NCI-H2081 treated with DMSO at 0.1 percent for 48 hours (cell line): Measurements from ENCODE around the gene CHPF2.
A peak's percentile ranks its signal among the peaks of the same experiment; 100 is the strongest.

Source experiments
- DNase-seq: peaks from one replicate; lab custom pipeline; 2025; lab: John Stamatoyannopoulos, UW

The CHPF2 gene

GRCh38 chr7:151206914-151207313, 25.4 kb upstream of the CHPF2 start:
- no peak for DNase-seq

DNA sequence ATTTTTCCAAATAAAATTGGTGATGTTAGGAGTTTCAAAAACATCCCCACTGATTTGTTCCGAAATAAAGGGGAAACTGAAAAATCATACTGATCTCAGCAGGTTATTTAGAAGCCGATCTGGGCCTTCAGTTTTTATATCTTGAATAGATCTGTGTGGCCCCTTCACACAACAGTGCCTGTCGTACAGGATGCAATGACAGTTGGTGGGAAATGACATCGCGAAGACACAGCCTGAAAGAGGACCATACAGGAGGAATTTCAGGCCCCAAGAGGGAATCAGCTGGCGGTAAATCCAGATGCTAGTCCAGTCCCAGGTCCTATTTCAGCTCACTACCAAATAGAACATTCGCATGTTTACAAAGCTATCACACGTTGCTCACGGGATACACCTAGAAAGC, 25.0 kb upstream of the CHPF2 start:
- DNase-seq: no peak

DNA sequence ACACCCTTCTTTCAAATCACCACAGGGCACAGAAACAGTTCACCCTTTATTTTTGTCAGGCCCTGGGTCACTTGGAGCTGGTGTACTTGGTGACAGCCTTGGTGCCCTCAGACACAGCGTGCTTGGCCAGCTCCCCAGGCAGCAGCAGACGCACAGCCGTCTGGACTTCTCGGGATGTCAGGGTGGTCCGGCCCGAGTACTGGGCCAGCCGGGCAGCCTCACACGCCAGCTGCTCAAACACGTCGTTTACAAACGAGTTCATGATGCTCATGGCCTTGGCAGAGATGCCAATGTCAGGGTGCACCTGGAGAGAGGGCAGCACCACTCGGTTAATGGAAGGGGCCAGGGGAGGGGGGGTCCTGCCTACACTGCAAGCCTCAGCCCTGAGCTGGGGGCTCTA, 24.5 kb upstream of the CHPF2 start:
- DNase-seq: no peak

GRCh38 chr7:151208253-151208862, 23.9 kb upstream of the CHPF2 start:
- no peak for DNase-seq

DNA sequence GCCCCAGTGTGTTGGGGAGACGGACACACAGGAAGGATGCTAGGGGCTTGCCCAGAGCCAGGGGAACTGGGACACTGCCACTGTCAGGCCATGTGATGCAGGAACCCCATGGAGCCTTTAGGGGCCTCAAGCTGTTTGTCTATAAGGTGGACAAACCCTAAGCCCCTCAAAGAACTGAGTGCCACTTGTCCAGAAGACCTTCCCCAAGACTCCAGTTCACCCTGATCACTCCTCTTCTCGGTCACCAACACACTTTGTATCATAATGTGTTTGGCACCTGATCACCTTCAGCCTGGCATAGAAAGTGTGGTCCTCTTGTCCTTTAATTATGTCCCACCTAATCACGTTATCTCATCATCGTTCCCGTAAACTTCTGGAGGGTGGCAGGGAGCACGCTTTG, 22.7 kb upstream of the CHPF2 start:
- no peak for DNase-seq

DNA sequence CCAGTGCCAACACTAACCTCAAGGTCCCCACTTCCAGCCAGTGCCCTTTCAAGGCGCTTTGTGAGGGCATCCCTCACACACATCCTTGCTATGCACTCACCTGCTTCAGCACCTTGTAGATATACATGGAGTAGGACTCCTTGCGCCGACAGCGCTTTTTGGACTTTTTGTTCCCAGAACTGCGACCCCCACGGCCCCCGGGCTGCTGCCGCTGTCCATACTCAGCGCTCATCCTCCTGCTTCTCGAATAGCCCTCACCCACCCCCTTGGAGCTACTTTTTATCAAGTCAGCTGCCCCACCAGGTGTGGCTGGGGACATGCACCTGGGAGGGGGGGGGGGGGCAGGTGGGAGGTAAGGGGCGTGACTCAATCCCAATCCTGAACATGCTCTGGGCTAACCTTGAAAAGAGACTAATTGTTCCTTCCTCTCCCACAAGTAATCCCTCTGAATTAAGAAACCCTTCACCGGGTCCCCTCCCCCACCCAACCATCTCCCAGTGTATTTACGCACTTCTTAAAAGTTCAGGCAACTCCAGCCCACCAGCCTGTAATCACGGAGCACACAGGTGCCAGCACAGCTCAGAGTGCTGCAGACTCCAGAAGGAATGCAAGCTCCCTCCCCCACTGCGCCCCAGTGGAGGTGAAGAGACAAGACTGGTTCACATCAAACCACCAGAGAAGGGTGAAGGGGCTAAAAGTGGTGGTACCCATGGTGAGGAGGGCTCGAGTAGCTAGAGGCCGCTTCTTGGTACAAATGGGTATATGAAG, 22.0 kb upstream of the CHPF2 start, which contains the start of gene H2BK1:
TSS of gene H2BK1 (minus strand) at position 402 of the 768 bp plus-strand sequence. CDS start at position 232, 170 bp downstream.
- DNase-seq: no peak

DNA sequence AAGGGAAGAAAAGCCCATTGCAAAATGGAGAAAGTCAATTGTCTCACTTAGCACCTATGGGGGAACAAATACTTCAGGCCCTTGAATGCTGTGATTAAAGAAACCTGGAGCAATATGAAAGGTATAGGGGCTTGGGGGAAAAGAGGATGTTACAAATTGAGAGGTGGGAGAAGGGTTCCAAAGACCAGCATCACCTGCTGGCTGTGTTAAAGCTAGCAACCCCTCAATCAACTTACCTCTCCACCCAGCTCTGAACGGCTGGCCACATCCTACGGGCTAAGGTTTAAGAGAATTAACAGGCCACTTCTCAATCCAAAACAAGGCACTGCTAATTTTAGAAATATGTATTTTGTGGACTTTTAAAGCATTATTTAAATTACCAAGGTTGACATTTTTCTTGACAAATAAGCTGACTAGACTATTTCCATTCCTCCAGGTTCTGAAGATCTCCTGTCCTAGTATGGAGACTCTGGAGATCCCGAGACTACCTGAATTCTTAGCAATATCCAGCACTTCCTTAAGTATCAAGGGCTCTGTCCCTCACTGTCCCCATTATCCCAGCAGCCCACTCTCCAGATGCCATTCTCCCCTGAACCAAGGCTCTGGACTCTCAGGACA, 21.0 kb upstream of the CHPF2 start:
- no peak for DNase-seq

DNA sequence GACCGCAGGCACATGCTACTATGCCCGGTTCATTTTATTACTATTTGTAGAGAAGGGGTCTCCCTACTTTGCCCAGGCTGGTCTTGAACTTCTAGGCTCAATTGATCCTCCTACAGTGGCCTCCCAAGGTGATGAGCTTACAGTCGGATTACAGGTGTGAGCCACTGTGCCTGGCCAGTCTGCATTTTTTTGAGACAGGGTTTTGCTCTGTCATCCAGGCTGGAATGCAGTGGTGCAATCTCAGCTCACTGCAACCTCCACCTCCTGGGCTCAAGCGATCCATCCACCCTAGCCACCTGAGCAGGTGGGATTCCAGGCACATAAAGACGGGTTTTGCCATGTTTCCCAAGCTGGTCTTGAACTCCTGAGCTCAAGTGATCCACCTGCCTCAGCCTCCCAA, 19.7 kb upstream of the CHPF2 start:
- DNase-seq: no peak

DNA sequence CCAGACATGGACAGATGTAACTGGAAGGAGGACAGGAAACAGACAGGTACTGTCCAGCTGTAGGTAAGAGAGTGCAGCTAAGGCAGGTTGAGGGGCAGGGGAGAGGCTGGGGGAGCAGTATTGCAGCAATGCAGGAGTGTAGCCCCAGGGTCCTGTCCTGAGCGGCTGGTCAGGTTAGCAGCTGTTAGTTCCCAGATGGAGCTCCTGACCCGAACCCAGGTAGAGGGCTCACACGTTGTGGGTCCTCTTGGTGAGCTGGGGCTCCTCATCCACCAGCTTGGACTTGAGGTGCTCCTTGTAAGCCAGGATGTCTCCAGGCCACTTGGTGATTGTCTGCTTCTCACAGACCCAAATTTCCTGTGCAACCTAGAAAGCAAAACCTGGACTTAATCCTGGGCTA, 18.5 kb upstream of the CHPF2 start:
- no peak for DNase-seq

DNA sequence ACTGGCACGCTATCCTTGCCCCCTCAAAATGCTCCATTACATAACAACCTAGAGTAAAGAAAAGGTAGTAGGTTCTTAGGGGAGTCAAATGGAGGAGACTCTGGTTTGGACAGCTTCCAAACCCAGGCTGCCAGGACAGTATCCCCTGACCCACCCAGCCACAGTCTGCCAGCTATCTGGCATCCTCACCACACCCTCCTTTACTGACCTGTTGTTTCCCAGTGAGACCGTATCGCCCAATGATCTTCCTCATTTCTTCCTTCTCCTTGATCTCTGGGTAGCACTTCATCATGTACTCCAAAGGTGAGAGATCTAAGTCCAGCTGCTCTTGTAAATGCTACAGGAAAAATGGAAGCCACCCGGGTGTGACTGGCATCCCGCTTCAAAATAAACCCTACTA, 16.9 kb upstream of the CHPF2 start:
- DNase-seq: no peak

DNA sequence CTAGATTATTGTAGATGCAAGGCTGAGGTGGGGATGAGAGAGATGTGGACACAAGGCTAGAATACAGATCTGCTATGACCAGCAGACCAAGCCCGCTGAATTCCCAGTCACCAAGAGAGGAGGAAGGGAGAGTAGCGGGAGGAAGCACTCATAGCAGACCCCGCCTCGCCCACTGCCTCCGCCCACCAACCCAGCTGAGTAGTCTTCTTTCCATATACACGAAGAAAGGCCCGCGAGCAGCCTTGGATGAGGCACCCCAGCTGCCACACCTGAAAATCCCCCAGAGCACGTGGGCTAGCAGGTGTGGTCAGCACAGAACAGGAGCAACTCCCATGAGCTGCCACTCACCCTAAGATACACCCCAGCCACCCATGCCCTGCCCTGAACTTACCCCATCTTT, 14.1 kb upstream of the CHPF2 start:
- DNase-seq: no peak

DNA sequence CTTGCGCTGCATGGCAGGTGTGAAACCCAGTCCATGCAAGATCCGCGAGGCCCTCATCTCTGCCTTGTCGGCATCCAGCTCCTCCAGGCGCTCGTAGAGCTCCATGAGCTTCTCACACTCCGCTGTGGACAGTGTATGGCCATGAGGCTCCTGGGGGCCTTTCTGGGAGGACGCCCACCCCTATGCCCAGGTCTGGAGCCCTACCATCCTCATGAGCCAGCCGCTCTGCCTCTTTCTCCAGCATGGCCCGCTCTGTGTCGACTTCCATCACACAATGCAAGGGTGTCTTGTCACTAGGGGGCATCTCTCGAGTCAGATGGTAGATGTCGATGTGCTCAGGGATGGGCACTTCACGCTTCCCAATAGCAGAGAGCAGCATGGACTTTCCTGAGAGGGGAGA, 8.6 kb upstream of the CHPF2 start:
- no peak for DNase-seq

GRCh38 chr7:151225948-151226510, 6.3 kb upstream of the CHPF2 start:
- DNase-seq: no peak

GRCh38 chr7:151226560-151226874, 5.8 kb upstream of the CHPF2 start:
- no peak for DNase-seq

GRCh38 chr7:151226875-151227782, 5.2 kb upstream of the CHPF2 start, which contains the start of gene ABCF2:
Gene ABCF2, minus strand, starts transcription at chr7:151227205. Its CDS starts 747 bp downstream, at chr7:151226458.
- DNase-seq: peak; percentile 87

DNA sequence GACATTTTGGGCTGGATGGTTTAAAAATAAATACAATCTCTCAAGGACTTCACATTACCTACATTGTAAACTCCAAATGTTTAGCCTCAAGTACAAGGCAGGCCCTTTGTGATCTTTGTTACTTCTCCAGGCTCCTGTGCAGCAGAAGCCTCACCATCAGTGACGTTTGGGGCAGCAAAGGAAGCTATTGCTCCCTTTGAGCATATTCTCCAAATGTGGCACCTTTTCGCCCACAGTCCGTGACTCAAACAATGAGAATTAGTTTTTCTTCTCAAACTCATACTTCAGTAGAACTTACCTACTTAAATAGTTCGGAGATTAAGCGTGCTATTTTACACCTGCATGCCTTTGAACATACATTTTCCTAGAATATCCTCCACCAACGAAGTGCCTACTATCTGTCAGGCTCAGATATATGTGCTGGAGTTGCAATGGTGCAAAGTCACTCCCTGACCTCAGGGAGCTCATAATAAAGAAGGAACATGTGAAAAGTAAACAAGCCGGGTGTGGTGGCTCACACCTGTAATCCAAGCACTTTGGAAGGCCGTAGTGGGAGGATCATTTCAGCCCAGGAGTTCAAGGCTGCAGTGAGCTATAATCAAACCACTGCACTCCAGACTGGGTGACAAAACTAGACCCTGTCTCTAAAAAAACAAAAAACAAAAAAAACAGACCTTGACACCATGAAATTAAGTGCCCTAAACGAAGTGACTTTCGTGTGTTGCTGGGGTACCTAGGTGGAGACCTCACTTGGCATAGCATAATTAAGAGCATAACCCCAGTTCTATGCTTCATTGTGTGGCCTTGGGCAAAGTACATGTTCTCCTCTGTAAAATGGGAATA, 4.0 kb upstream of the CHPF2 start:
- DNase-seq: no peak

DNA sequence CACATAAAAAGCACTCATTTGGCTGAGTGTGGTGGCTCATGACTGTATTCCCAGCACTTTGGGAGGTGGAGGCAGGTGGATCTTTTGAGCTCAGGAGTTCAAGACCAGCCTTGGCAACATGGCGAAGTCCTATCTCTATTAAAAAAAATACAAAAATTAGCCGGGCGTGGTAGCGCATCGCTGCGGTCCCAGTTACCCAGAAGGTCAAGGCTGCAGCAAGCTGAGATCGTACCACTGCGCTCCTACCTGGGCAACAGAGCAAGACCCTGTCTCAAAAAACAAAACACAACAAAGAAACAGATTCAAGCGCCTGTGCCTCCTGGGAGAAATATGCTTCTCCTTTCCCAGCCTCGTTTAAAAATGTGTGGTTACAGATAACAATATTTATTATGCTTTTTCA, 3.0 kb upstream of the CHPF2 start:
- no peak for DNase-seq

- DNase-seq: no peak
These were observed 1.2 kb upstream of the CHPF2 start for GRCh38 chr7:151231080-151231479.

DNA sequence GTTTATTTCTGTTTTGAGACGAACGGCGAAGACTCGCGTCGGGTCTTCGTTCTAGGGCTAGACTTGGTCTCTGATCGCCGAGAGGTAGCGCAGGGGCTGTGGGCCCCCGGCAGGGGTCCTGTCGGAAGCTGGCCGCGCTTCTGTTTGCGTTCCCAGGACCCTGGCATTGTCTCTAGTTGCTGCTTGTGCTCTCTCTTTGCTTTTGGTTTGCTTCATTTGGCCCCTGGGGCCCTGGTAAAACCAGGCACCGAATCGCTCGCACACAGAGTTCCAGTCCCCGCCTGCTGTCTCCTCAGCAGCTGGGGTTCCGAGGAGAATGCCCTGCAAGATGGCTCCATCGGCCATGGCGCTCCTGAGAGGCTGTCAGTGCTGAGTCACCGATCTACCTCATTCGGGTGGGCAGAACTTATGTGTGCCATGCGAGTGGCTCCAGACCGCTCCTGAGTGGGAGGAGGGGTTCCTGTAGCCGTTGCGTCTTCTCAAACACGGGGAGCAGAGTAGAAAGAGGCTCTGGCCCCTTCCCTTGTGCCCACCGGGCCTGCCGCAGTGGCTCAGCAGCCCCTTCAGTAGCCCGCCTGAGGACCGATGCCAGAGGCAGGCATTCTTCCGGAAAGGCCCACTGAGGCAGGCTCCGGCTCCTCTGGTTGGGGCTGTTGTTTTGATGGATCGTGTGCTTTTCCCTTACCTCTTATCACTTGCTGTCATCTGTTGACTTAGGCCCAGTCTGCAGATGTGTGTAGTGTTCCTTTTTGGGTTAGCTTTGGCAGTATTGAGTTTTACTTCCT, 826 bp downstream of the CHPF2 start:
- DNase-seq: no peak

- DNase-seq: no peak
These were observed 1.5 kb downstream of the CHPF2 start for GRCh38 chr7:151233804-151234203.
